ENCODE results near the gene KLHL42.
"Not testable (repeated sequence)": the region's sequence is repeated elsewhere in the genome, so short reads cannot be mapped to it uniquely, and the experiment has no call there.

KLHL42 gene

DNA sequence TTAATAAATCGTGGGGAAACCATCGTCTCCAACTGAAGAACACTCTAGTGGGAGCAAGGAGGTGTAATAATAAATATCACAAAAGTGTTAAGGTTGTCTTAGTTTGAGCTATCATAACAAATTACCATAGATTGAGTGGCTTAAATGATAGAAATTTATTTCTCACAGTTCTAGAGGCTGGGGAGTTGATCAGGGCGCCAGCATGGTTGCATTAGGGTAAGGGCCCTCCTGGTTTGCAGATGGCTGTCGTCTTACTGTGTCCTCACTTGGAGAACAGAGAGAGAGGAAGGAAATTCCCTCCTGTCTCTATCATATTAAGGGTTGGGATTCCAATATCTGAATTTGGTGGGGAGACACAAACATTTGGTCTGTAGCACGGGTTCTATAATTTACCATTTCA lies 36.4 kb upstream of the KLHL42 start:
- Histone ChIP-seq H3K4me1 (ENCODE audit: control insufficient read depth, insufficient read depth, low read length) (no peaks in the 10 kb centered on the region), H3K4me3 (ENCODE audit: low read depth, low read length) (no peak overlapping the region), H3K9me3 (ENCODE audit: control insufficient read depth, insufficient read depth, low read depth, low read length) (no peaks in the 10 kb centered on the region), H3K27ac (ENCODE audit: extremely low read depth, low read depth, low read length) (no peak overlapping the region), H3K36me3 (ENCODE audit: control insufficient read depth in 2 of 2, insufficient read depth in 1 of 2, low read length in 2 of 2) (peaks cover 22 to 35% of the 10 kb centered on the region in 2 experiments)
- ChIA-PET POLR2A (no interaction called here), CTCF (interaction anchor here (1.9 kb wide), 1 partner anchor 10 kb away, joined by 7 read pairs; no protein-coding TSS in a partner anchor)
- TF ChIP-seq ZEB2 (tag by site-specific recombination; IDR thresholded peaks at IDR 0.05) (no peak), KLF10 (tag by site-specific recombination; IDR thresholded peaks at IDR 0.05) (no peak), ZNF707 (tag by site-specific recombination; IDR thresholded peaks at IDR 0.05) (no peak), KLF9 (tag by site-specific recombination; IDR thresholded peaks at IDR 0.05; ENCODE audit: low read depth) (no peak), ZNF211 (tag by site-specific recombination; IDR thresholded peaks at IDR 0.05; ENCODE audit: low read depth) (no peak), MZF1 (tag by site-specific recombination; IDR thresholded peaks at IDR 0.05; ENCODE audit: borderline replicate concordance) (no peak), SETDB1 (IDR thresholded peaks at IDR 0.05; ENCODE audit: insufficient read length, low read length) (no peak), GFI1B (tag by site-specific recombination; IDR thresholded peaks at IDR 0.05) (no peak), ZNF660 (tag by site-specific recombination; IDR thresholded peaks at IDR 0.05) (no peak), ZNF16 (tag by site-specific recombination; IDR thresholded peaks at IDR 0.05; ENCODE audit: low read depth) (no peak)
- TF ChIP-seq, protein P1, sequence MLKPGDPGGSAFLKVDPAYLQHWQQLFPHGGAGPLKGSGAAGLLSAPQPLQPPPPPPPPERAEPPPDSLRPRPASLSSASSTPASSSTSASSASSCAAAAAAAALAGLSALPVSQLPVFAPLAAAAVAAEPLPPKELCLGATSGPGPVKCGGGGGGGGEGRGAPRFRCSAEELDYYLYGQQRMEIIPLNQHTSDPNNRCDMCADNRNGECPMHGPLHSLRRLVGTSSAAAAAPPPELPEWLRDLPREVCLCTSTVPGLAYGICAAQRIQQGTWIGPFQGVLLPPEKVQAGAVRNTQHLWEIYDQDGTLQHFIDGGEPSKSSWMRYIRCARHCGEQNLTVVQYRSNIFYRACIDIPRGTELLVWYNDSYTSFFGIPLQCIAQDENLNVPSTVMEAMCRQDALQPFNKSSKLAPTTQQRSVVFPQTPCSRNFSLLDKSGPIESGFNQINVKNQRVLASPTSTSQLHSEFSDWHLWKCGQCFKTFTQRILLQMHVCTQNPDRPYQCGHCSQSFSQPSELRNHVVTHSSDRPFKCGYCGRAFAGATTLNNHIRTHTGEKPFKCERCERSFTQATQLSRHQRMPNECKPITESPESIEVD (tag by site-specific recombination; IDR thresholded peaks at IDR 0.05), result no peak

DNA sequence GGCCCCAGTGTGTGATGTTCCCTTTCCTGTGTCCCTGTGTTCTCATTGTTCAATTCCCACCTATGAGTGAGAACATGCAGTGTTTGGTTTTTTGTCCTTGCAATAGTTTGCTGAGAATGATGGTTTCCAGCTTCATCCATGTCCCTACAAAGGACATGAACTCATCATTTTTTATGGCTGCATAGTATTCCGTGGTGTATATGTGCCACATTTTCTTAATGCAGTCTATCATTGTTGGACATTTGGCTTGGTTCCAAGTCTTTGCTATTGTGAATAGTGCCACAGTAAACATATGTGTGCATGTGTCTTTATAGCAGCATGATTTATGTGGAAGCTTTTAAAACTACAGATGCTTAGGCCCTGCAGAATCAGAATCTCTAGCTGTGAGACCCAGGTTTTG lies 34.3 kb upstream of the KLHL42 start:
- H3K4me3 ChIP-seq (ENCODE audit: low read depth, low read length); CTCF ChIA-PET; H3K27ac ChIP-seq (ENCODE audit: extremely low read depth, low read depth, low read length); POLR2A ChIA-PET; H3K4me1 ChIP-seq (ENCODE audit: control insufficient read depth, insufficient read depth, low read length); H3K9me3 ChIP-seq (ENCODE audit: control insufficient read depth, insufficient read depth, low read depth, low read length): not testable (repeated sequence)
- TF ChIP-seq, protein P2, sequence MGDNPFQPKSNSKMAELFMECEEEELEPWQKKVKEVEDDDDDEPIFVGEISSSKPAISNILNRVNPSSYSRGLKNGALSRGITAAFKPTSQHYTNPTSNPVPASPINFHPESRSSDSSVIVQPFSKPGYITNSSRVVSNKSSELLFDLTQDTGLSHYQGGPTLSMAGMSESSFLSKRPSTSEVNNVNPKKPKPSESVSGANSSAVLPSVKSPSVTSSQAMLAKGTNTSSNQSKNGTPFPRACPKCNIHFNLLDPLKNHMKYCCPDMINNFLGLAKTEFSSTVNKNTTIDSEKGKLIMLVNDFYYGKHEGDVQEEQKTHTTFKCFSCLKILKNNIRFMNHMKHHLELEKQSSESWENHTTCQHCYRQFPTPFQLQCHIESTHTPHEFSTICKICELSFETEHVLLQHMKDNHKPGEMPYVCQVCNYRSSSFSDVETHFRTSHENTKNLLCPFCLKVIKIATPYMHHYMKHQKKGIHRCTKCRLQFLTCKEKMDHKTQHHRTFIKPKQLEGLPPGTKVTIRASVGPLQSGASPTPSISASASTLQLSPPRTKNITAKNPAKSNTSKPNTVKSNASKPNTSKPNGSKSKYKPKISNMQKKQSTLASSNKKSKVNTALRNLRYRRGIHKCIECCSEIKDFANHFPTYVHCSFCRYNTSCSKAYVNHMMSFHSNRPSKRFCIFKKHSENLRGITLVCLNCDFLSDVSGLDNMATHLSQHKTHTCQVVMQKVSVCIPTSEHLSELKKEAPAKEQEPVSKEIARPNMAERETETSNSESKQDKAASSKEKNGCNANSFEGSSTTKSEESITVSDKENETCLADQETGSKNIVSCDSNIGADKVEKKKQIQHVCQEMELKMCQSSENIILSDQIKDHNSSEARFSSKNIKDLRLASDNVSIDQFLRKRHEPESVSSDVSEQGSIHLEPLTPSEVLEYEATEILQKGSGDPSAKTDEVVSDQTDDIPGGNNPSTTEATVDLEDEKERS (tag by site-specific recombination; IDR thresholded peaks at IDR 0.05), result peak; percentile 73; the same call in 1 of the 2 replicates
- TF ChIP-seq ZNF146 (tag by site-specific recombination; IDR thresholded peaks at IDR 0.05), result peak; percentile 98
- H3K36me3 ChIP-seq (ENCODE audit: control insufficient read depth in 2 of 2, insufficient read depth in 1 of 2, low read length in 2 of 2), result peaks cover 8 to 19% of the 10 kb centered on the region in 2 experiments

DNA sequence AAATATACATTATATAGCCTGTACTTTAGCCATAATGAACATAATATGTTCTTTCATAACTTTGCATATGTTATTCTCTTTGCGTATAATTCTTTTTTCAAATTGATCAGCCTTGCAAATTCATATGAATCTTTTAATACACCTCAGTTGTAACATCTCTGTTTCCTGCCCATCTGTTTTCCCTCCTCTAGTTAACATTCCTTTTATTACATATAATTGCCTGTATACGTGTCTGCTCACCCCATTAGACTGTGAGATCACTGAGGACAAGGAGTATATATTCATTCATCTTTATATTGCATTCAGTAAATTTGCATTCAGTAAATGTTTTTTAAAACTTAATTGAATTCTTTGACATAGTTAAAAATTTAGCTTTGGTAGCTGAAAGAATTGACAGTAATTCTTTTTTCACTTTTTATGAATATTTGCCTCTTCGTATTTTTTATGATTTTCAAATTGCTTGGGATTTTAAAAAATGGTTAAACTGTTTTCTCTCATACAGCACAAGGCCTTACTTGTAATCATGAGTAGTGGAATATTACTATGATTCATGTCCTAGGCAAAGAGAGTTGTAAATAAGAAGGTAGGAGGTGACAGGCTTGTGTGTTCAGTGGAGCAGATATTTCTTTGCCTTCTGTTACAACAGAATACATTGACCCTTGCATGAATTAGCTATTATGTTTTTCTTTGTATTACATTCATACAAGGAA lies 32.8 kb upstream of the KLHL42 start:
- Histone ChIP-seq H3K27ac (ENCODE audit: extremely low read depth, low read depth, low read length) (no peak overlapping the region), H3K4me1 (ENCODE audit: control insufficient read depth, insufficient read depth, low read length) (no peaks in the 10 kb centered on the region), H3K4me3 (ENCODE audit: low read depth, low read length) (no peak overlapping the region), H3K9me3 (ENCODE audit: control insufficient read depth, insufficient read depth, low read depth, low read length) (no peaks in the 10 kb centered on the region), H3K36me3 (ENCODE audit: control insufficient read depth in 2 of 2, insufficient read depth in 1 of 2, low read length in 2 of 2) (peaks cover 7 to 19% of the 10 kb centered on the region in 2 experiments)
- POLR2A ChIA-PET, result no interaction called here
- TF ChIP-seq, protein P1 (tag by site-specific recombination; IDR thresholded peaks at IDR 0.05), result peak; percentile 29
- TF ChIP-seq ZNF121 (tag by site-specific recombination; IDR thresholded peaks at IDR 0.05) (no peak), ZNF560 (tag by site-specific recombination; IDR thresholded peaks at IDR 0.05; ENCODE audit: borderline replicate concordance) (no peak)
- CTCF ChIA-PET, result interaction anchor here (0.6 to 0.7 kb wide), 2 partner anchors 161 to 818 kb away, joined by 3 to 7 read pairs; no protein-coding TSS in a partner anchor

Measured in HEK293 (cell line).